ENCODE results near the gene TRAF4.

- TF ChIP-seq EZH2 (IDR thresholded peaks at IDR 0.05) (no peak), POLR2AphosphoS5 (IDR thresholded peaks at IDR 0.05; ENCODE audit: borderline replicate concordance, low read depth, low read length) (no peak)
These were observed 17.6 kb upstream of the TRAF4 start, which contains the start of gene TLCD1 for GRCh38 chr17:28726226-28726626.
